Measurements from ENCODE around the gene SYNCRIP. TPM values are rescaled to one million over a fixed set of nuclear protein-coding genes. Genes with fewer than 3 reads are reported as not detected.

The SYNCRIP gene
- polyA plus RNA-seq, 1 donor from 2014 or later = 111 TPM

GRCh38 chr6:85594197-85594930 is 48.3 kb downstream of the SYNCRIP start:
- Histone ChIP-seq H3K79me2 (replicated peaks; ENCODE audit: insufficient read depth, low read length) (peaks cover 29% of the 10 kb centered on the region), H3K36me3 (ENCODE audit: insufficient read depth, low read length) (no peaks in the 10 kb centered on the region), H3K4me3 (ENCODE audit: low read length) (peak overlapping the region; percentile 83), H3K27me3 (ENCODE audit: insufficient read depth, low read depth, low read length) (no peaks in the 10 kb centered on the region), H3K9ac (ENCODE audit: low read length) (peak overlapping the region; percentile 82), H4K20me1 (ENCODE audit: insufficient read depth) (no peaks in the 10 kb centered on the region), H2AFZ (ENCODE audit: low read depth, low read length) (peak overlapping the region; percentile 52), H3K4me2 (ENCODE audit: low read length) (peak overlapping the region; percentile 41), H3K27ac (ENCODE audit: low read length) (peak overlapping the region; percentile 76), H3K9me2 (ENCODE audit: insufficient read depth, low read length) (no peaks in the 10 kb centered on the region), H3K9me3 (ENCODE audit: low read length) (no peaks in the 10 kb centered on the region), H3F3A (ENCODE audit: insufficient read depth, low read length, poor library complexity, severe bottlenecking) (peaks cover 8% of the 10 kb centered on the region)
- TF ChIP-seq RAD21 (conservative IDR thresholded peaks at IDR 0.05) (no peak), TAF1 (IDR thresholded peaks at IDR 0.05; ENCODE audit: low read depth) (no peak), EZH2 (IDR thresholded peaks at IDR 0.05; ENCODE audit: borderline replicate concordance, insufficient read depth, low read length, poor library complexity, severe bottlenecking) (no peak), CTCF (IDR thresholded peaks at IDR 0.05; ENCODE audit: poor library complexity, severe bottlenecking) (no peak), SMC3 (conservative IDR thresholded peaks at IDR 0.05; ENCODE audit: poor library complexity) (no peak), MXI1 (conservative IDR thresholded peaks at IDR 0.05; ENCODE audit: poor library complexity, severe bottlenecking) (no peak), EP300 (conservative IDR thresholded peaks at IDR 0.05; ENCODE audit: poor library complexity, severe bottlenecking) (no peak), REST (IDR thresholded peaks at IDR 0.05; ENCODE audit: borderline replicate concordance) (no peak), POLR2AphosphoS5 (IDR thresholded peaks at IDR 0.05) (no peak)

- peak within 1 kb of the TSS; percentile 82 for H3K9ac ChIP-seq (ENCODE audit: low read length)
- H3K27ac ChIP-seq (ENCODE audit: low read length) = peak within 1 kb of the TSS; percentile 76
- H2AFZ ChIP-seq (ENCODE audit: low read depth, low read length) = peak within 1 kb of the TSS; percentile 63
- peak within 1 kb of the TSS; percentile 83 for H3K4me3 ChIP-seq (ENCODE audit: low read length)
- H3K9me2 ChIP-seq (ENCODE audit: insufficient read depth, low read length) = no peaks in the 10 kb centered on the region
- peak within 1 kb of the TSS; percentile 82 for H3K4me2 ChIP-seq (ENCODE audit: low read length)
- no peaks in the 10 kb centered on the region for H3K27me3 ChIP-seq (ENCODE audit: insufficient read depth, low read depth, low read length)
- no peaks in the 10 kb centered on the region for H4K20me1 ChIP-seq (ENCODE audit: insufficient read depth)
- H3K36me3 ChIP-seq (ENCODE audit: insufficient read depth, low read length) = no peaks in the 10 kb centered on the region
- TF ChIP-seq EP300 (conservative IDR thresholded peaks at IDR 0.05; ENCODE audit: poor library complexity, severe bottlenecking) = peak; percentile 41
- no peak for TF ChIP-seq TAF1 (IDR thresholded peaks at IDR 0.05; ENCODE audit: low read depth)
- TF ChIP-seq CTCF (IDR thresholded peaks at IDR 0.05; ENCODE audit: poor library complexity, severe bottlenecking) = peak; percentile 42
- TF ChIP-seq POLR2AphosphoS5 (IDR thresholded peaks at IDR 0.05) = peak; percentile 68
- TF ChIP-seq RAD21 (conservative IDR thresholded peaks at IDR 0.05) = no peak
- TF ChIP-seq MXI1 (conservative IDR thresholded peaks at IDR 0.05; ENCODE audit: poor library complexity, severe bottlenecking) = peak; percentile 62
- TF ChIP-seq EZH2 (IDR thresholded peaks at IDR 0.05; ENCODE audit: borderline replicate concordance, insufficient read depth, low read length, poor library complexity, severe bottlenecking) = no peak
- TF ChIP-seq SMC3 (conservative IDR thresholded peaks at IDR 0.05; ENCODE audit: poor library complexity) = no peak
- TF ChIP-seq REST (IDR thresholded peaks at IDR 0.05; ENCODE audit: borderline replicate concordance) = peak; percentile 55
- no peaks in the 10 kb centered on the region for H3K9me3 ChIP-seq (ENCODE audit: low read length)
- H3K79me2 ChIP-seq (replicated peaks; ENCODE audit: insufficient read depth, low read length) = peaks cover 33% of the 10 kb centered on the region
- H3F3A ChIP-seq (ENCODE audit: insufficient read depth, low read length, poor library complexity, severe bottlenecking) = peaks cover 8% of the 10 kb centered on the region
Observed at GRCh38 chr6:85593438-85594196, 49.1 kb downstream of the SYNCRIP start, which contains the start of gene SNX14. TSS of gene SNX14 (minus strand) at chr6:85593858. CDS start at chr6:85593718, 140 bp downstream.

Data from neural cell (in vitro differentiated cells).